H1 (cell line): ENCODE results near the gene PAQR5. TPM values are rescaled to one million over a fixed set of nuclear protein-coding genes. Genes with fewer than 3 reads are reported as not detected.
A peak's percentile ranks its signal among the peaks of the same experiment; 100 is the strongest.

ENCODE experiments used
- CTCF ChIA-PET: fragments of 300-600 bp; sonication (Branson Sonifier 250); formaldehyde crosslinking; loops from one replicate; lab custom pipeline; 2021; ENCODE audit not compliant: partially characterized antibody; lab: Charles Lee
- POLR2A ChIA-PET: fragments of 300-600 bp; sonication (Branson Sonifier 250); formaldehyde crosslinking; loops from one replicate; lab custom pipeline; 2021; ENCODE audit warnings: inconsistent platforms; ENCODE audit not compliant: partially characterized antibody; lab: Charles Lee
- DNase-seq, 2 experiments: peaks; one replicate each; pipeline versions ENCODE4 v3.0.0 to v3.0.0-alpha.2; 2010 to 2022; ENCODE audit warnings: low spot score in 2 of 2, low read depth in 1 of 2, mixed read lengths in 1 of 2
- FAIRE-seq: peaks from 2 replicates; lab custom pipeline; 2011; peaks lifted over from hg19 to GRCh38; lab: Jason Lieb, UNC
- H2AFZ ChIP-seq: 2 replicates; pipeline ENCODE4 v1.8.1; 2012; ENCODE audit warnings: low read length, inconsistent platforms
- H2AK5ac ChIP-seq: 2 replicates; pipeline ENCODE4 v1.6.1; 2013; ENCODE audit warnings: low read depth, low read length
- H2BK120ac ChIP-seq: replicated peaks from 2 replicates; pipeline ENCODE3; 2013; ENCODE audit warnings: low read depth, low read length, inconsistent platforms
- H2BK12ac ChIP-seq: 2 replicates; pipeline ENCODE4 v1.6.1; 2013; ENCODE audit warnings: low read depth, low read length
- H2BK15ac ChIP-seq: 2 replicates; pipeline ENCODE4 v1.6.1; 2013; ENCODE audit warnings: low read length
- H2BK20ac ChIP-seq: 2 replicates; pipeline ENCODE4 v1.6.1; 2013; ENCODE audit warnings: low read length
- H2BK5ac ChIP-seq: 2 replicates; pipeline ENCODE4 v1.6.1; 2013; ENCODE audit warnings: low read depth, low read length
- H3K14ac ChIP-seq: 2 replicates; pipeline ENCODE4 v1.6.1; 2013; ENCODE audit warnings: inconsistent platforms; ENCODE audit not compliant: insufficient read length
- H3K18ac ChIP-seq: 2 replicates; pipeline ENCODE4 v1.6.1; 2013; ENCODE audit warnings: low read length; ENCODE audit errors: extremely low read depth
- H3K23ac ChIP-seq: 2 replicates; pipeline ENCODE4 v1.6.1; 2013; ENCODE audit warnings: inconsistent platforms; ENCODE audit not compliant: insufficient read length
- H3K23me2 ChIP-seq: 2 replicates; pipeline ENCODE4 v1.6.1; 2013; ENCODE audit warnings: low read depth, low read length
- H3K27ac ChIP-seq: 2 replicates; pipeline ENCODE4 v1.6.1; 2011; ENCODE audit warnings: low read depth, low read length, inconsistent platforms
- H3K27me3 ChIP-seq, 4 experiments: replicated peaks in 1 of 4; 1 replicate in 1 of 4; 2 replicates in 3 of 4; pipeline versions ENCODE4 v1.6.1 to v1.8.1; 2011 to 2013; ENCODE audit warnings: low read length in 3 of 4, mild to moderate bottlenecking in 3 of 4, inconsistent platforms in 2 of 4, mixed read lengths in 2 of 4, moderate library complexity in 1 of 4; ENCODE audit not compliant: control insufficient read depth in 3 of 4, insufficient read depth in 3 of 4; ENCODE audit errors: extremely low read depth in 1 of 4
- H3K36me3 ChIP-seq, 4 experiments: 2 replicates each; pipeline versions ENCODE4 v1.6.1 to v1.8.1; 2011 to 2013; ENCODE audit warnings: mild to moderate bottlenecking in 4 of 4, low read length in 3 of 4, moderate library complexity in 2 of 4, control low read depth in 1 of 4, inconsistent platforms in 1 of 4; ENCODE audit not compliant: insufficient read depth in 4 of 4, control insufficient read depth in 2 of 4
- H3K4ac ChIP-seq: replicated peaks from 2 replicates; pipeline ENCODE3; 2013; ENCODE audit warnings: low read length, low read depth, mixed read lengths, inconsistent platforms; ENCODE audit not compliant: insufficient read length
- H3K4me1 ChIP-seq, 4 experiments: replicated peaks in 1 of 4; 1 replicate in 1 of 4; 2 replicates in 3 of 4; pipeline versions ENCODE4 v1.6.1 to v1.8.1; 2011 to 2013; ENCODE audit warnings: low read length in 3 of 4, inconsistent platforms in 2 of 4, mixed read lengths in 1 of 4; ENCODE audit not compliant: insufficient read depth in 4 of 4, control insufficient read depth in 3 of 4
- H3K4me2 ChIP-seq, 2 experiments: 2 replicates each; pipeline versions ENCODE4 v1.6.1 to v1.8.1; 2011 to 2013; ENCODE audit warnings: low read depth in 2 of 2, low read length in 2 of 2, control low read depth in 1 of 2, inconsistent platforms in 1 of 2, mild to moderate bottlenecking in 1 of 2; ENCODE audit not compliant: insufficient read depth in 1 of 2
- H3K4me3 ChIP-seq, 4 experiments: fragments of 200-600, 300-600 bp in 1 of 4; sonication (generic), shearing (Covaris generic), sonication (Bioruptor Twin) in 1 of 4; 2 replicates each; pipeline versions ENCODE4 v1.5.1 to v1.8.1; 2011 to 2016; ENCODE audit warnings: low read length in 4 of 4, low read depth in 3 of 4, control low read depth in 2 of 4, inconsistent platforms in 2 of 4, mild to moderate bottlenecking in 2 of 4, mixed read lengths in 1 of 4, moderate library complexity in 1 of 4; ENCODE audit not compliant: insufficient read depth in 2 of 4; ENCODE audit errors: extremely low read depth in 1 of 4
- H3K56ac ChIP-seq: replicated peaks from 2 replicates; pipeline ENCODE3; 2013; ENCODE audit warnings: low read depth, mild to moderate bottlenecking, mixed read lengths, low read length, inconsistent platforms; ENCODE audit not compliant: insufficient read length
- H3K79me1 ChIP-seq: 2 replicates; pipeline ENCODE4 v1.6.1; 2013; ENCODE audit warnings: low read depth, low read length, control low read depth
- H3K79me2 ChIP-seq, 2 experiments: 2 replicates each; pipeline versions ENCODE4 v1.6.1 to v1.8.1; 2012 to 2013; ENCODE audit warnings: low read length in 2 of 2, mild to moderate bottlenecking in 2 of 2, inconsistent platforms in 1 of 2; ENCODE audit not compliant: insufficient read depth in 2 of 2, control insufficient read depth in 1 of 2
- H3K9ac ChIP-seq, 4 experiments: replicated peaks in 1 of 4; 1 replicate in 1 of 4; 2 replicates in 3 of 4; pipeline versions ENCODE4 v1.6.1 to v1.8.1; 2011 to 2013; ENCODE audit warnings: low read depth in 3 of 4, low read length in 3 of 4, control low read depth in 2 of 4, mild to moderate bottlenecking in 2 of 4, moderate library complexity in 2 of 4, inconsistent platforms in 1 of 4; ENCODE audit errors: extremely low read depth in 1 of 4
- H3K9me3 ChIP-seq, 2 experiments: 2 replicates each; pipeline versions ENCODE4 v1.6.1 to v1.8.1; 2012 to 2013; ENCODE audit warnings: mild to moderate bottlenecking in 2 of 2, moderate library complexity in 2 of 2, control low read depth in 1 of 2, inconsistent platforms in 1 of 2, low read depth in 1 of 2, low read length in 1 of 2, mixed read lengths in 1 of 2; ENCODE audit not compliant: insufficient read depth in 2 of 2
- H4K20me1 ChIP-seq, 2 experiments: replicated peaks in 1 of 2; 2 replicates each; pipeline versions ENCODE3 to v1.8.1; 2011 to 2013; ENCODE audit warnings: inconsistent platforms in 2 of 2, low read length in 2 of 2, mild to moderate bottlenecking in 1 of 2; ENCODE audit not compliant: insufficient read depth in 2 of 2, control insufficient read depth in 1 of 2
- H4K5ac ChIP-seq: 2 replicates; pipeline ENCODE4 v1.6.1; 2013; ENCODE audit warnings: low read length, low read depth, mixed read lengths, inconsistent platforms; ENCODE audit not compliant: insufficient read length
- H4K8ac ChIP-seq: 2 replicates; pipeline ENCODE4 v1.8.0; 2013; ENCODE audit warnings: mild to moderate bottlenecking, moderate library complexity, low read length, inconsistent platforms; ENCODE audit not compliant: insufficient read depth; ENCODE audit errors: extremely low read depth
- H4K91ac ChIP-seq: replicated peaks from 2 replicates; pipeline ENCODE3; 2013; ENCODE audit warnings: low read length, mixed read lengths, inconsistent platforms; ENCODE audit not compliant: insufficient read length
- CBX5 ChIP-seq: fragments of 300-800, 300-1000 bp; sonication (generic); IDR thresholded peaks from 2 replicates; pipeline ENCODE4 v1.7.1; 2016; ENCODE audit warnings: antibody characterized with exemption, low read length, low read depth
- CHD2 ChIP-seq: IDR thresholded peaks from 2 replicates; pipeline ENCODE4 v1.6.1; 2012; ENCODE audit warnings: low read length, improper control_type of control experiment
- GTF2F1 ChIP-seq: IDR thresholded peaks from 2 replicates; pipeline ENCODE4 v1.6.1; 2012; ENCODE audit warnings: low read depth, low read length, improper control_type of control experiment, borderline replicate concordance
- HDAC2 ChIP-seq, 2 experiments: fragments of 300-600 bp in 1 of 2; sonication (generic) in 1 of 2; IDR thresholded peaks; 2 replicates each; pipeline ENCODE4 v1.6.1; 2011 to 2012; ENCODE audit warnings: low read depth in 2 of 2, low read length in 2 of 2, mild to moderate bottlenecking in 2 of 2, moderate library complexity in 2 of 2, borderline replicate concordance in 1 of 2, inconsistent platforms in 1 of 2
- MAX ChIP-seq: IDR thresholded peaks from 2 replicates; pipeline ENCODE4 v1.6.1; 2012; ENCODE audit warnings: inconsistent platforms
- PHF8 ChIP-seq: fragments of 200-600 bp; sonication (generic); conservative IDR thresholded peaks from 2 replicates; pipeline ENCODE4 v1.7.1; 2012; ENCODE audit warnings: low read depth, mild to moderate bottlenecking, inconsistent platforms, low read length, moderate library complexity
- POLR2A ChIP-seq, 2 experiments: IDR thresholded peaks; 1 replicate in 1 of 2; 2 replicates in 1 of 2; pipeline ENCODE4 v1.6.1; 2011; ENCODE audit warnings: low read depth in 2 of 2, low read length in 2 of 2, mild to moderate bottlenecking in 2 of 2; ENCODE audit errors: control extremely low read depth in 1 of 2
- POLR2AphosphoS5 ChIP-seq: IDR thresholded peaks from 2 replicates; pipeline ENCODE4 v1.6.1; 2011; ENCODE audit warnings: low read depth, low read length
- TBP ChIP-seq: IDR thresholded peaks from 2 replicates; pipeline ENCODE4 v1.6.1; 2011; ENCODE audit warnings: low read depth, low read length, improper control_type of control experiment
- WGBS, 2 experiments: shearing (Covaris generic) in 1 of 2; methylation state at CpG; one replicate each; pipeline versions ENCODE4 v1.1.6 to v1.1.7; 2013 to 2015; ENCODE audit warnings: low lambda C conversion rate in 2 of 2, mixed read lengths in 2 of 2, inconsistent platforms in 1 of 2, low coverage in 1 of 2, missing lambda C conversion rate in 1 of 2; ENCODE audit not compliant: insufficient replicate concordance in 2 of 2, insufficient coverage in 1 of 2, insufficient read length in 1 of 2; ENCODE audit errors: extremely low coverage in 1 of 2, missing lambda C conversion rate in 1 of 2; 5-methylcytosine and 5-hydroxymethylcytosine counted together
- polyA plus RNA-seq, 7 experiments: library from polyadenylated mRNA; depleted of rRNA in 3 of 7; stranded (reverse) in 5 of 7; unstranded in 2 of 7; fragments of >200 nt in 5 of 7; fragments of 200-250 nt in 2 of 7; gene quantifications; 1 replicate in 5 of 7; 2 replicates in 1 of 7; 4 replicates in 1 of 7; pipeline versions ENCODE4 v1.2.1 to v1.2.3, GENCODE V29; 2011 to 2013; ENCODE audit warnings: missing spikeins in 2 of 7, mixed read lengths in 2 of 7
- total RNA-seq: library from RNA; stranded (reverse); fragmentation: NEBNext Ultra II Directional; extraction: Animal tissue kit (Norgen Biotek cat#: 25700); gene quantifications from 2 replicates; pipeline ENCODE4 v1.2.1, GENCODE V29; 2021

The PAQR5 gene
- total and polyA plus RNA-seq, 2 of the 8 experiments (the other 6 are each of a cell fraction or from before 2014, with no cell fraction given) = 8.7 to 18.1 TPM

- peaks cover 0 to 17% (median 7%) of the 10 kb centered on the region in 4 experiments; a peak in 5 of 7 replicates for H3K4me1 ChIP-seq
- no peak overlapping the region for H2AK5ac ChIP-seq
- no peak overlapping the region for H4K91ac ChIP-seq
- no peak overlapping the region for H3K27ac ChIP-seq
- H4K5ac ChIP-seq = no peak overlapping the region
- H3K4ac ChIP-seq = no peak overlapping the region
- no peaks in the 10 kb centered on the region for H3K23me2 ChIP-seq
- no peak overlapping the region for H2BK5ac ChIP-seq
- no peak overlapping the region for H2BK12ac ChIP-seq
- 90% methylated on average over 10 of the region's 10 CpGs; no CpG with 5 or more reads in 1 of the 2 experiments for WGBS, 2 experiments
- H2AFZ ChIP-seq = no peak overlapping the region
- H2BK120ac ChIP-seq = no peak overlapping the region
- ChIA-PET POLR2A (interaction anchor here (1.0 kb wide), 1 partner anchor 57 kb away, joined by 5 read pairs; the partner anchor contains the start of gene RPLP1), CTCF (interaction anchor here (0.5 to 6.1 kb wide), 23 partner anchors 10 to 354 kb away, joined by 3 to 43 read pairs (median 4); partner anchors contain the start of gene KIF23)
- no peak overlapping the region for H4K8ac ChIP-seq
- H3K9me3 ChIP-seq = no peaks in the 10 kb centered on the region
- no peaks in the 10 kb centered on the region for H3K27me3 ChIP-seq
- H2BK15ac ChIP-seq = no peak overlapping the region
- peaks cover 0 to 2% of the 10 kb centered on the region in 2 experiments for H4K20me1 ChIP-seq
- H3K4me3 ChIP-seq = no peak overlapping the region
- H3K36me3 ChIP-seq = no peaks in the 10 kb centered on the region
- H3K4me2 ChIP-seq = no peak overlapping the region
- no peak overlapping the region for H3K23ac ChIP-seq
- DNase-seq (peak in 1 of 2 experiments; percentile 28), FAIRE-seq (no peak)
- H2BK20ac ChIP-seq = no peak overlapping the region
- no peak overlapping the region for H3K56ac ChIP-seq
- TF ChIP-seq PHF8 (no peak), HDAC2 (IDR thresholded peaks at IDR 0.05; ENCODE audit: borderline replicate concordance in 1 of 2, low read depth in 2 of 2, low read length in 2 of 2) (no peak), GTF2F1 (no peak), CBX5 (no peak), TBP (no peak), POLR2A (IDR thresholded peaks at IDR 0.05; ENCODE audit: control extremely low read depth in 1 of 2, low read depth in 2 of 2, low read length in 2 of 2) (no peak), POLR2AphosphoS5 (no peak), MAX (no peak), CHD2 (no peak)
- no peaks in the 10 kb centered on the region; the same call in 1 of the 2 replicates for H3K79me1 ChIP-seq
- H3K79me2 ChIP-seq = no peaks in the 10 kb centered on the region
- H3K14ac ChIP-seq = no peak overlapping the region
- H3K18ac ChIP-seq = no peak overlapping the region
- no peak overlapping the region for H3K9ac ChIP-seq
Observed at GRCh38 chr15:69395460-69395859, 96.7 kb downstream of the PAQR5 start.
